Naive thymus-derived CD4-positive, alpha-beta T cell (primary cell): ENCODE results near the gene ICAM2. TPM values are rescaled to one million over a fixed set of nuclear protein-coding genes. Genes with fewer than 3 reads are reported as not detected.
A peak's percentile ranks its signal among the peaks of the same experiment; 100 is the strongest.

ENCODE experiments used
- ATAC-seq: fragments of 150-1000 bp; cut with Tn5 transposase; 2 replicates; pipeline ENCODE4 v1.10.0; 2021; ENCODE audit warnings: mild to moderate bottlenecking, moderate library complexity
- CTCF ChIA-PET: fragments of 350-600 bp; sonication (Branson Sonifier 250); formaldehyde crosslinking; loops from one replicate; lab custom pipeline; 2021; ENCODE audit warnings: antibody characterized with exemption; lab: Charles Lee
- POLR2A ChIA-PET: fragments of 350-600 bp; sonication (Branson Sonifier 250); formaldehyde crosslinking; loops from one replicate; lab custom pipeline; 2021; ENCODE audit warnings: antibody characterized with exemption, inconsistent platforms; lab: Charles Lee
- DNase-seq, 9 donors: peaks; one replicate each; pipeline versions ENCODE4 v3.0.0 to v3.0.0-alpha.2; 2020 to 2022; ENCODE audit warnings: mixed read lengths in 1 of 9
- H3K27ac ChIP-seq: one replicate; pipeline ENCODE4 v1.7.0; 2013; ENCODE audit warnings: mild to moderate bottlenecking, low read depth, low read length, moderate library complexity
- H3K27me3 ChIP-seq, 2 donors: one replicate each; pipeline ENCODE4 v1.7.0; 2013; ENCODE audit warnings: low read length in 2 of 2, mild to moderate bottlenecking in 2 of 2, moderate library complexity in 2 of 2; ENCODE audit not compliant: control insufficient read depth in 2 of 2, insufficient read depth in 2 of 2
- H3K36me3 ChIP-seq, 3 experiments: 1 replicate in 2 of 3; 2 replicates in 1 of 3; pipeline ENCODE4 v1.7.0; 2013; ENCODE audit warnings: low read length in 3 of 3, mild to moderate bottlenecking in 3 of 3, moderate library complexity in 1 of 3; ENCODE audit not compliant: insufficient read depth in 3 of 3, control insufficient read depth in 2 of 3
- H3K4me1 ChIP-seq, 2 donors: one replicate each; pipeline ENCODE4 v1.7.0; 2013; ENCODE audit warnings: low read length in 2 of 2, mild to moderate bottlenecking in 2 of 2, moderate library complexity in 1 of 2; ENCODE audit not compliant: control insufficient read depth in 2 of 2, insufficient read depth in 2 of 2
- H3K4me3 ChIP-seq: 2 replicates; pipeline ENCODE4 v1.7.0; 2013; ENCODE audit warnings: mild to moderate bottlenecking, low read length
- H3K9me3 ChIP-seq, 3 experiments: 1 replicate in 2 of 3; 2 replicates in 1 of 3; pipeline ENCODE4 v1.7.0; 2013; ENCODE audit warnings: low read length in 3 of 3; ENCODE audit not compliant: control insufficient read depth in 2 of 3
- H3K27ac Mint-ChIP-seq, 9 donors: one replicate each; pipeline ENCODE4 v1.8.0; 2020 to 2022; ENCODE audit warnings: mixed read lengths in 9 of 9, mild to moderate bottlenecking in 8 of 9, moderate library complexity in 5 of 9, inconsistent platforms in 2 of 9
- H3K27me3 Mint-ChIP-seq, 5 donors: one replicate each; pipeline ENCODE4 v1.8.0; 2021 to 2022; ENCODE audit warnings: mixed read lengths in 5 of 5, mild to moderate bottlenecking in 1 of 5
- H3K36me3 Mint-ChIP-seq, 5 donors: one replicate each; pipeline ENCODE4 v1.8.0; 2020 to 2022; ENCODE audit warnings: mixed read lengths in 5 of 5, mild to moderate bottlenecking in 3 of 5, inconsistent platforms in 1 of 5
- H3K4me1 Mint-ChIP-seq, 7 donors: one replicate each; pipeline ENCODE4 v1.8.0; 2020 to 2022; ENCODE audit warnings: mixed read lengths in 7 of 7, mild to moderate bottlenecking in 3 of 7, inconsistent platforms in 1 of 7
- H3K4me3 Mint-ChIP-seq, 10 donors: one replicate each; pipeline ENCODE4 v1.8.0; 2020 to 2022; ENCODE audit warnings: mild to moderate bottlenecking in 10 of 10, mixed read lengths in 10 of 10, moderate library complexity in 6 of 10, inconsistent platforms in 2 of 10
- H3K9me3 Mint-ChIP-seq, 11 donors: one replicate each; pipeline ENCODE4 v1.8.0; 2020 to 2022; ENCODE audit warnings: mixed read lengths in 11 of 11, mild to moderate bottlenecking in 4 of 11, inconsistent platforms in 1 of 11, moderate library complexity in 1 of 11
- intact Hi-C, 2 donors: fragments of 100-400 bp; cut with micrococcal nuclease; formaldehyde crosslinking; loops; one replicate each; pipeline ENCODE4 v1.15.1; 2023
- polyA plus RNA-seq, 2 donors: library from polyadenylated mRNA; unstranded; fragments of 300-500 nt; fragmentation: Illumina TruSeq; gene quantifications; one replicate each; pipeline ENCODE4 v1.2.3, GENCODE V29; 2021
- total RNA-seq, 6 experiments: library from RNA in 5 of 6; stranded (reverse) in 5 of 6; gene quantifications; 1 replicate in 5 of 6; 2 replicates in 1 of 6; pipeline ENCODE4 v1.2.3 and lab custom pipeline; 2021 to 2026

Gene ICAM2
- total and polyA plus RNA-seq, 7 experiments from 2014 or later: 60.9 to 414 (median 131) TPM

DNA sequence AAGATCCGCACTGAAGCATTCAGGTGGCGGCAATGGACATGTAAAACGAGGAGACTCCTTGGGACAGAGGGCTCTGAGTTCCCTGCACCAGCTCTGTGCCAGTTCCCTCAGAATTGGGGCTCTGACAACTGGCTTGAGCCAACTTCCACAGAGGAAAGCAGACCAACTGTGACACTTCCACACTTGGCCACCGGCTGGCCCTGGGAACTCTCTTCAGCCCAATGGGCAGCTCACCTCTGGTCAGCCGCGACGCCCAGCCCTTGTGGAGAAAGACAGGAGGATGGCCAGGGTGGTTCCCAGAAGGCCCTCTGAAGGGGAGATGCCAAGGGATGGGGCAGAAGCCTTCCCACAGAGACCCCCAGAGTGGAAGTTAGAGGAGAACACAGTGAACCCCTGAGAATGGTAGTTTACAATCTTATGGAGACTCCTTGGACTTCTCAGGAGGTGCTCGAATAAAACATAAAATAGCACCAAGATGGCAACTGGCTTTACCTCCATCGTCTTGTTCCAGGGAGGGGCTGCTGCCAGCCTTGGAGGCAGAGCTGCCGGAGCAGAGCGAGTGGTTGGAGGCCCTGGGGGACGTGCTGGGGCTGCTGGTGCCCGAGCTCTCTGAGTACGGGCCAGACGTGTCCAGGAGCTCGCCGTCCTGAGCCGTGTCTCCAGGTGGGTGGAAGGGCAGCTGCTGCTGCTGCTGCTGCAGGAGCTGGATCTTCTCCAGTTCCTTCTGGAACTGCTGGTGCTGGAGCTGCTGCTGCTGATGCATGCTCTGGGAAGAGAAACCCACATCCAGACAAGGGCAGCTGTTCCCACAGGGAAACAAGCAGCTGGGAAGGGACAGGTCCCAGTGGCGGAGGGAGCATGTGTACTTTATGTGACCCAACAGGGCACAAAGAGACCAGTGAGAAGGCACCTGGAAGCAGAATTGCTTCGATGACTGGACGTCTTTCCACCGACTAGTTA lies 35.0 kb upstream of the ICAM2 start:
- H3K27me3 Mint-ChIP-seq: no peaks in the 10 kb centered on the region
- no peak overlapping the region for H3K4me3 ChIP-seq
- intact Hi-C loops: no loop called here
- H3K27ac Mint-ChIP-seq: peak overlapping the region; percentile 34 to 85 (median 76)
- ATAC-seq (no peak), DNase-seq (no peak)
- ChIA-PET POLR2A (interaction anchor here (0.9 to 1.4 kb wide), 2 partner anchors 10 to 35 kb away, joined by 3 to 4 read pairs; partner anchors contain the start of gene ICAM2), CTCF (interaction anchor here (0.6 to 3.0 kb wide), 7 partner anchors 8 to 328 kb away, joined by 3 to 13 read pairs (median 6); partner anchors contain the start of gene ICAM2)
- peaks cover 3 to 70% (median 20%) of the 10 kb centered on the region in 3 experiments for H3K36me3 ChIP-seq
- H3K9me3 ChIP-seq: no peaks in the 10 kb centered on the region
- H3K4me1 Mint-ChIP-seq: peaks cover 26 to 70% (median 41%) of the 10 kb centered on the region in 7 donors
- H3K27ac ChIP-seq: no peak overlapping the region
- H3K36me3 Mint-ChIP-seq: peaks cover 15 to 75% (median 34%) of the 10 kb centered on the region in 5 donors
- no peaks in the 10 kb centered on the region for H3K27me3 ChIP-seq
- H3K4me1 ChIP-seq: peaks cover 28 to 47% of the 10 kb centered on the region in 2 donors
- peak overlapping the region in 1 of 10 donors; percentile 12 for H3K4me3 Mint-ChIP-seq
- no peaks in the 10 kb centered on the region for H3K9me3 Mint-ChIP-seq

DNA sequence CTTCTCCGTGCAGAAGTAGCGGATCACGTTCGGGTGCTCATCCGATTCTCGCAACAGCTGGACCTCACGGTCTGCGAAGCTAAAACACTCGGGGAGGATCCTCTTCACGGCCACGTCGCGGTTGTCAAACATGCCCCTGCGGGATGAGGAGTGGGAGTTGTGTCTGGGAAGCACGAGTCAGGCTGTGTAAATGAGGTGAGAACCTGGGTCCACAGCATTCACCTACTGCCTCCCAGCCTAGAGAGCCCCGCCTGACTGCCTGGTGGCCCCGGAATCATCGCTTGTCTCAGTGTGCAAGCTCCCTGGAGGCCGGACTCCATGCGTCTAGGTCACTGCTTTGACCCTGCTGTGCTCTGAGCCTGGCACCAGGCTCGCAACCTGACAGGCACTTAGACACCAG lies 33.9 kb upstream of the ICAM2 start:
- H3K4me3 ChIP-seq: no peak overlapping the region
- H3K4me1 ChIP-seq: peaks cover 39 to 49% of the 10 kb centered on the region in 2 donors

DNA sequence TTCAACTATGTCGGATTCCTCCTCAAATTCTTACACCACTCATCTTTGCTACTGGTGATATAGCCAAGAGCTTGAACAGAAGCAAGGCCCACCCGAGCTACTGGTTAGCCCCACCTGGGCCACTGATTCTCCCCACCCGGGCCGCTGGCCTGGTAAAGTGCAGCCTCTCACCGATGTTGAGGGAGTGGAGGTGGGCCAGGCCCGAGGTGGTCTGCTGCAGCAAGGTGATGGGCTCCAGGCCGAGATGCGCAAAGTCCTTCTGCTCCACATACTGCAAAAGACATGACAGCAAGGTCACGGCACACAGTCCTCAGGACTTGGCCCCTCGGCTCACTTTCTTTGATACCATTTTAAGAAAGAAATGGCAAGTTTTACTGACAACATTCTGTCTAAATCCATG lies 32.7 kb upstream of the ICAM2 start:
- Histone ChIP-seq H3K4me3 (no peak overlapping the region), H3K27ac (no peak overlapping the region), H3K27me3 (no peaks in the 10 kb centered on the region), H3K4me1 (peaks cover 41 to 47% of the 10 kb centered on the region in 2 donors), H3K36me3 (peaks cover 8 to 63% (median 31%) of the 10 kb centered on the region in 3 experiments), H3K9me3 (no peaks in the 10 kb centered on the region)
- DNase-seq (no peak), ATAC-seq (no peak)
- Mint-ChIP-seq H3K27ac (peak overlapping the region; percentile 14 to 96 (median 79)), H3K4me3 (no peak overlapping the region), H3K36me3 (peaks cover 6 to 74% (median 23%) of the 10 kb centered on the region in 5 donors), H3K27me3 (no peaks in the 10 kb centered on the region), H3K4me1 (peaks cover 26 to 65% (median 53%) of the 10 kb centered on the region in 7 donors), H3K9me3 (no peaks in the 10 kb centered on the region)
- ChIA-PET CTCF (interaction anchor here (0.6 to 1.2 kb wide), 4 partner anchors 24 to 71 kb away, joined by 3 to 7 read pairs (median 4); partner anchors contain the start of gene ICAM2), POLR2A (interaction anchor here (0.7 to 6.3 kb wide), 5 partner anchors 10 to 94 kb away, joined by 5 to 65 read pairs (median 6); no protein-coding TSS in a partner anchor)
- intact Hi-C loops: no loop called here

More for the DNA sequence above, 33.9 kb upstream of the ICAM2 start:
- Mint-ChIP-seq H3K27ac (peak overlapping the region in 7 of 9 donors; percentile 6 to 95 (median 39)), H3K4me1 (peaks cover 26 to 71% (median 52%) of the 10 kb centered on the region in 7 donors), H3K9me3 (no peaks in the 10 kb centered on the region), H3K36me3 (peaks cover 8 to 76% (median 23%) of the 10 kb centered on the region in 5 donors), H3K4me3 (no peak overlapping the region), H3K27me3 (no peaks in the 10 kb centered on the region)
- no peak for DNase-seq
- H3K27ac ChIP-seq: no peak overlapping the region
- no peaks in the 10 kb centered on the region for H3K9me3 ChIP-seq
- H3K36me3 ChIP-seq: peaks cover 3 to 61% (median 27%) of the 10 kb centered on the region in 3 experiments
- ATAC-seq: no peak
- intact Hi-C loops: no loop called here
- CTCF ChIA-PET: interaction anchor here (0.6 to 1.7 kb wide), 3 partner anchors 10 to 30 kb away, joined by 4 to 6 read pairs (median 4); no protein-coding TSS in a partner anchor
- H3K27me3 ChIP-seq: no peaks in the 10 kb centered on the region
- POLR2A ChIA-PET: interaction anchor here (0.8 to 6.3 kb wide), 4 partner anchors 9 to 92 kb away, joined by 3 to 65 read pairs (median 8); no protein-coding TSS in a partner anchor

DNA sequence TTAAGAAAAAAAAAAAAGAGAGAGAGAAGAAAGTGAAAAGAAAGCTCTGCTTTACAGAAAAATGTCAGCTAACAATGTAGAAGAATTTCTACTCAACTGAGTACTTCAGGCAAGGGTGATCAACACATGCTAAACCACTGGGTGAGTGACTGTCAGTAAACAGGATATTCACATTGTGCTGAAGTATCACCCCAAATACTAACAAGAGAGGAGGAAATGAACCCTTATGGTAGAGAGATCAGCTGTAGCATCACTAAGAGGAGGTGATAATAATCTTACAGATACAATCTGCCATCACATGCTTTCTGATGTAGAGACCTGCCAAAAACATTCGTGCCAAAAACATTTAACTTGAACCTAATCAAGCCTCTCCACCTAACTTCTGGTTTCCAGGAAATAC lies 30.7 kb upstream of the ICAM2 start:
- Mint-ChIP-seq H3K36me3 (peaks cover 6 to 73% (median 39%) of the 10 kb centered on the region in 5 donors), H3K27ac (peak overlapping the region; percentile 86 to 97 (median 95)), H3K27me3 (no peaks in the 10 kb centered on the region), H3K4me1 (peaks cover 26 to 52% (median 43%) of the 10 kb centered on the region in 7 donors), H3K4me3 (peak overlapping the region; percentile 1 to 73 (median 60)), H3K9me3 (no peaks in the 10 kb centered on the region)
- Histone ChIP-seq H3K9me3 (no peaks in the 10 kb centered on the region), H3K4me1 (peaks cover 32 to 37% of the 10 kb centered on the region in 2 donors), H3K27ac (peak overlapping the region; percentile 55), H3K4me3 (peak overlapping the region; percentile 19), H3K27me3 (no peaks in the 10 kb centered on the region), H3K36me3 (peaks cover 8 to 61% (median 50%) of the 10 kb centered on the region in 3 experiments)
- intact Hi-C loops: loop anchor here (1.0 to 2.0 kb wide), 8 partner anchors 16 to 94 kb away; partner anchors contain the start of genes ERN1 (in 2 of the 2) and ICAM2 (in 2 of the 2)
- DNase-seq: peak in 7 of 9 donors; percentile 58 to 86 (median 76)
- CTCF ChIA-PET: interaction anchor here (0.5 to 2.6 kb wide), 9 partner anchors 13 to 134 kb away, joined by 3 to 28 read pairs (median 9); partner anchors contain the start of gene GH1
- ATAC-seq: peak; percentile 99
- POLR2A ChIA-PET: interaction anchor here (0.6 to 6.3 kb wide), 17 partner anchors 9 to 95 kb away, joined by 3 to 80 read pairs (median 8); partner anchors contain the start of genes ERN1 and ICAM2

DNA sequence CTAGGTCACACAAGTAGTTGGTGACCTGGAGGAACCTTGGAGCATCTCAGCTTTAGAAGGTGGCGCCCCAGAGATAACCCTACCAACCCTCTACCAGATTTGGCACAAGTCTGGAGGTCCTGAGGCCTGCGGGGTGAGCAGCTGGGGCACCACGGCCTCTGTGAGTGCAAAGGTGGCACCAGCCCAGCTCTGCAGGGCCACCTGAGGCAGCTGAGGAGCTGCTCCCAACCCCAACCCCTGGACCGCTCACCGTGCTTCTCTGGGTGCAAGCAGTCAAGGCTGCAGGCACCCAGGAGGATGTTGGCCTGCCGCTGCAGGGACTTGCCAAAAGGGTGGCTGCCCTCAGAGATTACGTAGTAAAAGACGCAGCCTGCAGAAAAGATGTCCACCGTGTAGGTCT lies 28.4 kb upstream of the ICAM2 start:
- intact Hi-C loops: no loop called here
- Histone ChIP-seq H3K9me3 (no peaks in the 10 kb centered on the region), H3K27ac (no peak overlapping the region), H3K36me3 (peaks cover 18 to 61% (median 50%) of the 10 kb centered on the region in 3 experiments), H3K4me1 (peaks cover 28 to 34% of the 10 kb centered on the region in 2 donors), H3K27me3 (no peaks in the 10 kb centered on the region), H3K4me3 (no peak overlapping the region)
- Mint-ChIP-seq H3K36me3 (peaks cover 11 to 74% (median 47%) of the 10 kb centered on the region in 5 donors), H3K4me1 (peaks cover 20 to 56% (median 34%) of the 10 kb centered on the region in 7 donors), H3K9me3 (no peaks in the 10 kb centered on the region), H3K27me3 (no peaks in the 10 kb centered on the region), H3K27ac (peak overlapping the region in 7 of 9 donors; percentile 12 to 96 (median 83)), H3K4me3 (peak overlapping the region in 1 of 10 donors; percentile 57)
- DNase-seq: no peak
- CTCF ChIA-PET: interaction anchor here (2.6 kb wide), 1 partner anchor 16 kb away, joined by 14 read pairs; no protein-coding TSS in a partner anchor
- POLR2A ChIA-PET: interaction anchor here (0.7 to 6.3 kb wide), 6 partner anchors 8 to 98 kb away, joined by 3 to 80 read pairs (median 16); partner anchors contain the start of genes ERN1 and ICAM2
- no peak for ATAC-seq
